ENCODE results near the gene BCKDK. TPM values are rescaled to one million over a fixed set of nuclear protein-coding genes. Genes with fewer than 3 reads are reported as not detected.
A peak's percentile ranks its signal among the peaks of the same experiment; 100 is the strongest.
"Not testable (repeated sequence)": the region's sequence is repeated elsewhere in the genome, so short reads cannot be mapped to it uniquely, and the experiment has no call there.

The BCKDK gene
- total and polyA plus RNA-seq, 8 donors: 25.7 to 64.2 (median 33.2) TPM

DNA sequence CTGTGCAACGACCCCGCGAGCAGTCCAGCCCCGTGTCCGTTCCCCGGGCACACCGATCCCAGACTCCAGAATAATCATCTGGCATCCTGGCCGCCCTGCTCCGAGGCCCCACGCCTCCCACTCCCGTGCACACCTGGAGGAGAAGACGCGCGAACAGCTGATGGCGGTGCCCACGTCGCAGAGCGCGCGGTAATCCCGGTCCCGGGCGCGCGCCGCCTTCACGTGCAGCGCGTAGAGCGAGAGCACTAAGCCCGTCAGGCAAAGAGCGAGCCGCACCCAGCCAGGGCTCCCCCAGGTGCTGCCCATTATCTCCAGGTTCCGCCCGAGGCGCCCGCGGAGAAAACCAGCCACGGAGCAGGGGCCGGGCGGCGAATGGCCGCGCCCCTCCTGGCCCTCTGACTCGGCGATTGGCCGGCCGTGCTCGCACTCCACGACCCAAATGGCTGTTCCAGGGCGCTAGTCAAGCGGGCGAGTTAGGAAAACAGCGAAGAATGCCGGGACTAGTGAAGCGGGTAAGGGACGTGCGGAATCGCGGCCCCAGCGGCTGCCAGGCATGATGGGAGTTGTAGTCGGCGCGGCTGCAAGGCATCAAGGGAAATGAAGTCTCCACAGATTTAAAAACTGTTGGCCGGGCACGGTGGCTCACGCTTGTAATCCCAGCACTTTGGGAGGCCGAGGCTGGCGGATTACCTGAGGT is 13.6 kb upstream of the BCKDK start, which contains the start of gene VKORC1:
Gene VKORC1 (minus strand): TSS at position 374 of the 697 bp plus-strand sequence. CDS start 68 bp downstream, at position 306.
- Histone ChIP-seq H3K4me3 (peak within 1 kb of the TSS; percentile 51 to 89 (median 82)), H3K27me3 (no peaks in the 10 kb centered on the region), H3K36me3 (peaks cover 0 to 9% (median 0%) of the 10 kb centered on the region in 3 donors), H3K27ac (peak within 1 kb of the TSS; percentile 73 to 91 (median 80)), H3K4me1 (peaks cover 0 to 11% (median 6%) of the 10 kb centered on the region in 3 donors), H3K9me3 (no peaks in the 10 kb centered on the region)
- TF ChIP-seq, protein P1, sequence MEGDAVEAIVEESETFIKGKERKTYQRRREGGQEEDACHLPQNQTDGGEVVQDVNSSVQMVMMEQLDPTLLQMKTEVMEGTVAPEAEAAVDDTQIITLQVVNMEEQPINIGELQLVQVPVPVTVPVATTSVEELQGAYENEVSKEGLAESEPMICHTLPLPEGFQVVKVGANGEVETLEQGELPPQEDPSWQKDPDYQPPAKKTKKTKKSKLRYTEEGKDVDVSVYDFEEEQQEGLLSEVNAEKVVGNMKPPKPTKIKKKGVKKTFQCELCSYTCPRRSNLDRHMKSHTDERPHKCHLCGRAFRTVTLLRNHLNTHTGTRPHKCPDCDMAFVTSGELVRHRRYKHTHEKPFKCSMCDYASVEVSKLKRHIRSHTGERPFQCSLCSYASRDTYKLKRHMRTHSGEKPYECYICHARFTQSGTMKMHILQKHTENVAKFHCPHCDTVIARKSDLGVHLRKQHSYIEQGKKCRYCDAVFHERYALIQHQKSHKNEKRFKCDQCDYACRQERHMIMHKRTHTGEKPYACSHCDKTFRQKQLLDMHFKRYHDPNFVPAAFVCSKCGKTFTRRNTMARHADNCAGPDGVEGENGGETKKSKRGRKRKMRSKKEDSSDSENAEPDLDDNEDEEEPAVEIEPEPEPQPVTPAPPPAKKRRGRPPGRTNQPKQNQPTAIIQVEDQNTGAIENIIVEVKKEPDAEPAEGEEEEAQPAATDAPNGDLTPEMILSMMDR (IDR thresholded peaks at IDR 0.05): no peak
- ATAC-seq: peak; percentile 94 to 96 (median 96)
- intact Hi-C loops (cut with DNase I): loop anchor here in 1 of 3 donors (5.0 kb wide), 1 partner anchor 58 kb away; the partner anchor contains the start of gene PRSS36
- peak; percentile 91 to 97 (median 96) for DNase-seq
- FAIRE-seq: no peak
- WGBS, 2 donors: 0% methylated on average over 63 to 69 of the region's 69 CpGs

DNA sequence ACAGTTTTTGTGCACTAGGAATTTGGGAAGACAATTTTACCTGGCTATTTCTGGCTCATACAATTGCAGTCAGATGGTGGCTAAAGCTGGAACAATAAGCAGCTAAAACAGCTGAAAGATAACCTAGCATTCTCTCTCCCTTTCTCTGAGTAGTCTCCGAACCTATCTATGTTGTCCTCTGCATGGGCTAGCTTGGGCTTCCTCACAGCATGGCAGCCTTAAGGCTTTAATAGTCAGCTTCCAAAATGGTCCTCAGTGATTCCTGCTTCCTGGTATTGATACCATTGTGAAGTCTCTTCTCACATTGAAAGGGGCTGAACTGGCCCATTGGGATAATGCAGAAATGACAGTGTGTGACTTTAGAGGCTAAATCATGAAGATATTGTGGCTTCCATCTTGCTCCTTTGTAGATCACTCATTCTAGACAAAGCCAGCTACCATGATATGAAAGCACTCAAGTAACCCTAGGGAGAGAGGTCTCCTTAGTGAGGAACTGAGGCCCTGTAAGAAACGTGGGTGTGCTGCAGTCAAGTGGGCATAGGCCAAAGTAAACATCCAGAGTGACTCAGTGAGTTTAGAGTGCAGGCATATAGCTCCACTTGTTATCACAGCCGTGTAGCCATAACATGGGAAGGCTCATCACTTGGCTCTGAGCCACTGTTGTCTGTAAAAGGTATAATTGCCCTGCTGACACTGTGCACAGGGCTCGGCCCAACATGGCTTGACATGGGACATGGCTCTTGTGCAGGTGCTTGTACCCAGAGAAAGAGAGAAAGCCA is 8.1 kb upstream of the BCKDK start:
- peaks cover 0 to 4% (median 0%) of the 10 kb centered on the region in 3 donors for H3K4me1 ChIP-seq
- intact Hi-C loops (cut with DNase I): loop anchor here in 1 of 3 donors (5.0 kb wide), 1 partner anchor 52 kb away; the partner anchor contains the start of gene PRSS36
- TF ChIP-seq, protein P1 (IDR thresholded peaks at IDR 0.05): no peak
- no peak overlapping the region for H3K4me3 ChIP-seq
- H3K27me3 ChIP-seq: no peaks in the 10 kb centered on the region
- FAIRE-seq (no peak), ATAC-seq (no peak), DNase-seq (no peak)
- no peaks in the 10 kb centered on the region for H3K36me3 ChIP-seq
- H3K9me3 ChIP-seq: no peaks in the 10 kb centered on the region
- 66 to 68% methylated on average over 4 of the region's 4 CpGs for WGBS, 2 donors
- H3K27ac ChIP-seq: no peak overlapping the region

DNA sequence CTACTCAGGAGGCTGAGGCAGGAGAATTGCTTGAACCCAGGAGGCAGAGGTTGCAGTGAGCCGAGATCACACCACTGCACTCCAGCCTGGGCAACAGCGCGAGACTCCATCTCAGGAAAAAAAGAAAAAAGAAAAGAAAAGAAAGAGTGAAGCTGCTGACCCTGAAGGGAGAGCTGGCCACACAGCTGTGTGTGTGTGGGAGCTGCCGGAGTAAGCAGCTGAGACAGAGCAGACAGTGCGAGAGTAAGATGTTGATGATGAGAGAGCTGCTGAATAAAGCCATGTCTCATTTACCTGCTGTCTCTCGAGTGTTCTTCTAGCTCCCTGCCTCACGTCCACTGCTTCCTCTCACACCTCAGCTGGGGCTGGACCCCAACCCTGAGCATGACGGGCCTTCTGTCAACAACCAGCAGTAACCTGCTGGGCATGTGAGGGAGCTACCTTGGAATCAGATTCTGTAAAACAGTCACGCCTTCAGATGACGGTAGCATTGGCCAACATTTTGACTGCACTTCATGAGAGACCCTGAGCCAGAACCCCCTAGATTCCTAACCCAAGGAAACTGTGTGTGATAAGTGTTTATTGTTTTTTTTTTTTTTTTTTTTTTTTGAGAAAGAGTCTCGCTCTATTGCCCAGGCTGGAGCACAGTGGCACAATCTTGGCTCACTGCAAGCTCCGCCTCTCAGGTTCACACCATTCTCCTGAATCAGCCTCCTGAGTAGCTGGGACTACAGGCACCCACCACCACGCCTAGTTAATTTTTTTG is 7.1 kb upstream of the BCKDK start:
- H3K36me3 ChIP-seq; DNase-seq; H3K27me3 ChIP-seq; H3K4me3 ChIP-seq; intact Hi-C loops (cut with DNase I); H3K9me3 ChIP-seq; FAIRE-seq; H3K27ac ChIP-seq; ATAC-seq; H3K4me1 ChIP-seq: not testable (repeated sequence)
- WGBS, 2 donors: 80 to 84% methylated on average over 12 of the region's 13 CpGs

DNA sequence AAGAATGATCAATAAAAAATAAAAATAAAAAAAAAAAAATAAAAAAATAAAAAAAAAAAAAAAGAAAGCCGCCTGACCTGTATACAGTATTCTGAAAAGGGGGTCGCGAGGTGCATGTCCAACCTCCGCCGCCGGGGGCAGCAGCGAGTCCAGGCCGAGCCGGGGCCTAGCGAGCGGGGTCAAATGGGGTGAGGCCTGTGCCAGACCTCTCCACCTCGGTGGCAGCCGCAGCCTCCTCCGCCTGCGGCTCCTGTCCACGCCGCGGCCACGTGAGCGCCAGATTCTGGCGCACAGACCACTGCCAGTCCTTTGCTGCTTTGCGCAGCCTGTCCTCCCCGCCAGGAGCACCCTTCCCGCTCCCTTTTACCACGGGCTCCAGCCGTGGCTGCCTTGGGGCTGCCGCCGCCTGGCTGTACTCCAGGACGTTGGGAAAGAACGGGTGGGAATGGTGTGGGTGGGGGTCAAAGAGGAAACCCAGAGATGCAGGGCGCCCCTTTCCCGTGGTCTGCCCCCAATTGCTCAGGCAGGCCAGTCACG is 2.4 kb upstream of the BCKDK start:
- Histone ChIP-seq H3K27ac (peak overlapping the region; percentile 35 to 74 (median 60)), H3K36me3 (peaks cover 0 to 14% (median 0%) of the 10 kb centered on the region in 3 donors), H3K4me1 (peaks cover 4 to 14% (median 11%) of the 10 kb centered on the region in 3 donors), H3K9me3 (no peaks in the 10 kb centered on the region), H3K27me3 (no peaks in the 10 kb centered on the region), H3K4me3 (peak overlapping the region in 1 of 4 donors; percentile 20)
- ATAC-seq: peak; percentile 90 to 94 (median 92)
- DNase-seq: peak; percentile 85 to 96 (median 96)
- TF ChIP-seq, protein P1 (IDR thresholded peaks at IDR 0.05): peak; percentile 83 to 89 (median 88)
- intact Hi-C loops (cut with DNase I): no loop called here
- WGBS, 2 donors: 8 to 9% methylated on average over 33 of the region's 33 CpGs
- no peak for FAIRE-seq

Measured in pancreas (tissue), 10 donors.